ENCODE measurements around the gene MSI2.

MSI2 gene

GRCh38 chr17:57360266-57360665 lies 103.9 kb downstream of the MSI2 start:
- H3K27ac ChIP-seq (ENCODE audit: low read depth, low read length): no peak overlapping the region
- no peaks in the 10 kb centered on the region for H3K36me3 ChIP-seq (ENCODE audit: control insufficient read depth, insufficient read depth, low read length)
- H3K4me3 ChIP-seq (ENCODE audit: low read length): no peak overlapping the region
- peaks cover 5% of the 10 kb centered on the region for H3K79me1 ChIP-seq (ENCODE audit: low read length)
- H3K27me3 ChIP-seq (ENCODE audit: insufficient read depth, low read length, poor library complexity): no peaks in the 10 kb centered on the region
- H3K4ac ChIP-seq (ENCODE audit: low read depth, low read length): no peak overlapping the region
- WGBS (ENCODE audit: extremely low coverage, insufficient coverage, low lambda C conversion rate): no CpG with 5 or more reads among the region's 2 CpGs
- H3K18ac ChIP-seq (ENCODE audit: low read length): no peak overlapping the region
- no peak overlapping the region for H3K9ac ChIP-seq (ENCODE audit: low read length)
- H2BK5ac ChIP-seq (ENCODE audit: low read length): no peak overlapping the region
- no peak overlapping the region for H3K23ac ChIP-seq (ENCODE audit: low read length)
- H3K4me2 ChIP-seq (ENCODE audit: low read length): no peak overlapping the region
- no peak for DNase-seq
- H3K79me2 ChIP-seq (ENCODE audit: control insufficient read depth, insufficient read depth, low read length): no peaks in the 10 kb centered on the region
- no peak overlapping the region for H2BK120ac ChIP-seq (ENCODE audit: low read depth, low read length)
- no peak overlapping the region for H4K8ac ChIP-seq (ENCODE audit: low read depth, low read length)
- no peaks in the 10 kb centered on the region for H3K4me1 ChIP-seq (ENCODE audit: control insufficient read depth, low read depth, low read length)
- H2AK5ac ChIP-seq (ENCODE audit: low read length): no peak overlapping the region
- no peak overlapping the region for H3K56ac ChIP-seq (ENCODE audit: low read length)
- no peak overlapping the region for H2BK15ac ChIP-seq (replicated peaks; ENCODE audit: low read depth)
- no peak overlapping the region for H4K5ac ChIP-seq (ENCODE audit: low read length)

- H4K5ac ChIP-seq (ENCODE audit: low read length): no peak overlapping the region
- DNase-seq: no peak
- H3K56ac ChIP-seq (ENCODE audit: low read length): no peak overlapping the region
- H3K79me1 ChIP-seq (ENCODE audit: low read length): peaks cover 8% of the 10 kb centered on the region
- no peak overlapping the region for H3K4ac ChIP-seq (ENCODE audit: low read depth, low read length)
- H2BK5ac ChIP-seq (ENCODE audit: low read length): no peak overlapping the region
- no peak overlapping the region for H3K4me3 ChIP-seq (ENCODE audit: low read length)
- H3K4me1 ChIP-seq (ENCODE audit: control insufficient read depth, low read depth, low read length): peaks cover 8% of the 10 kb centered on the region
- no peak overlapping the region for H3K4me2 ChIP-seq (ENCODE audit: low read length)
- H3K27ac ChIP-seq (ENCODE audit: low read depth, low read length): no peak overlapping the region
- no peak overlapping the region for H3K18ac ChIP-seq (ENCODE audit: low read length)
- no CpG with 5 or more reads among the region's 9 CpGs for WGBS (ENCODE audit: extremely low coverage, insufficient coverage, low lambda C conversion rate)
- no peak overlapping the region for H4K8ac ChIP-seq (ENCODE audit: low read depth, low read length)
- H2BK15ac ChIP-seq (replicated peaks; ENCODE audit: low read depth): no peak overlapping the region
- no peaks in the 10 kb centered on the region for H3K79me2 ChIP-seq (ENCODE audit: control insufficient read depth, insufficient read depth, low read length)
- no peak overlapping the region for H3K9ac ChIP-seq (ENCODE audit: low read length)
- H3K23ac ChIP-seq (ENCODE audit: low read length): no peak overlapping the region
- H2AK5ac ChIP-seq (ENCODE audit: low read length): no peak overlapping the region
- H3K27me3 ChIP-seq (ENCODE audit: insufficient read depth, low read length, poor library complexity): no peaks in the 10 kb centered on the region
- H3K36me3 ChIP-seq (ENCODE audit: control insufficient read depth, insufficient read depth, low read length): no peaks in the 10 kb centered on the region
- no peak overlapping the region for H2BK120ac ChIP-seq (ENCODE audit: low read depth, low read length)
Observed at GRCh38 chr17:57362797-57363556, 106.7 kb downstream of the MSI2 start.

- no CpG with 5 or more reads among the region's 4 CpGs for WGBS (ENCODE audit: extremely low coverage, insufficient coverage, low lambda C conversion rate)
- H2BK120ac ChIP-seq (ENCODE audit: low read depth, low read length): no peak overlapping the region
- no peak for DNase-seq
- no peak overlapping the region for H3K4me2 ChIP-seq (ENCODE audit: low read length)
- H3K4ac ChIP-seq (ENCODE audit: low read depth, low read length): no peak overlapping the region
- no peaks in the 10 kb centered on the region for H3K36me3 ChIP-seq (ENCODE audit: control insufficient read depth, insufficient read depth, low read length)
- H2BK5ac ChIP-seq (ENCODE audit: low read length): no peak overlapping the region
- no peak overlapping the region for H4K5ac ChIP-seq (ENCODE audit: low read length)
- H2AK5ac ChIP-seq (ENCODE audit: low read length): no peak overlapping the region
- H3K79me2 ChIP-seq (ENCODE audit: control insufficient read depth, insufficient read depth, low read length): no peaks in the 10 kb centered on the region
- H3K4me1 ChIP-seq (ENCODE audit: control insufficient read depth, low read depth, low read length): peaks cover 8% of the 10 kb centered on the region
- no peaks in the 10 kb centered on the region for H3K27me3 ChIP-seq (ENCODE audit: insufficient read depth, low read length, poor library complexity)
- H3K27ac ChIP-seq (ENCODE audit: low read depth, low read length): no peak overlapping the region
- no peak overlapping the region for H3K56ac ChIP-seq (ENCODE audit: low read length)
- H3K4me3 ChIP-seq (ENCODE audit: low read length): no peak overlapping the region
- H3K18ac ChIP-seq (ENCODE audit: low read length): no peak overlapping the region
- H3K79me1 ChIP-seq (ENCODE audit: low read length): peaks cover 8% of the 10 kb centered on the region
- H4K8ac ChIP-seq (ENCODE audit: low read depth, low read length): no peak overlapping the region
- H3K23ac ChIP-seq (ENCODE audit: low read length): no peak overlapping the region
- H2BK15ac ChIP-seq (replicated peaks; ENCODE audit: low read depth): no peak overlapping the region
- H3K9ac ChIP-seq (ENCODE audit: low read length): no peak overlapping the region
Observed at GRCh38 chr17:57363580-57363979, 107.3 kb downstream of the MSI2 start.

GRCh38 chr17:57363998-57364643 lies 107.8 kb downstream of the MSI2 start:
- no peaks in the 10 kb centered on the region for H3K27me3 ChIP-seq (ENCODE audit: insufficient read depth, low read length, poor library complexity)
- no peak overlapping the region for H3K4me3 ChIP-seq (ENCODE audit: low read length)
- no peak overlapping the region for H3K4ac ChIP-seq (ENCODE audit: low read depth, low read length)
- no peak overlapping the region for H3K23ac ChIP-seq (ENCODE audit: low read length)
- no peak overlapping the region for H4K8ac ChIP-seq (ENCODE audit: low read depth, low read length)
- H3K4me1 ChIP-seq (ENCODE audit: control insufficient read depth, low read depth, low read length): peaks cover 8% of the 10 kb centered on the region
- no peak overlapping the region for H2BK120ac ChIP-seq (ENCODE audit: low read depth, low read length)
- H3K18ac ChIP-seq (ENCODE audit: low read length): no peak overlapping the region
- H3K79me2 ChIP-seq (ENCODE audit: control insufficient read depth, insufficient read depth, low read length): no peaks in the 10 kb centered on the region
- H4K5ac ChIP-seq (ENCODE audit: low read length): no peak overlapping the region
- H3K9ac ChIP-seq (ENCODE audit: low read length): no peak overlapping the region
- no peak overlapping the region for H3K4me2 ChIP-seq (ENCODE audit: low read length)
- H3K79me1 ChIP-seq (ENCODE audit: low read length): peaks cover 7% of the 10 kb centered on the region
- H3K36me3 ChIP-seq (ENCODE audit: control insufficient read depth, insufficient read depth, low read length): no peaks in the 10 kb centered on the region
- no peak overlapping the region for H3K56ac ChIP-seq (ENCODE audit: low read length)
- no peak overlapping the region for H2AK5ac ChIP-seq (ENCODE audit: low read length)
- DNase-seq: no peak
- no peak overlapping the region for H2BK5ac ChIP-seq (ENCODE audit: low read length)
- no CpG with 5 or more reads among the region's 7 CpGs for WGBS (ENCODE audit: extremely low coverage, insufficient coverage, low lambda C conversion rate)
- no peak overlapping the region for H2BK15ac ChIP-seq (replicated peaks; ENCODE audit: low read depth)
- no peak overlapping the region for H3K27ac ChIP-seq (ENCODE audit: low read depth, low read length)

GRCh38 chr17:57365420-57365819 lies 109.1 kb downstream of the MSI2 start:
- no peak overlapping the region for H3K23ac ChIP-seq (ENCODE audit: low read length)
- no peak overlapping the region for H2AK5ac ChIP-seq (ENCODE audit: low read length)
- no peak overlapping the region for H3K4ac ChIP-seq (ENCODE audit: low read depth, low read length)
- H3K4me2 ChIP-seq (ENCODE audit: low read length): no peak overlapping the region
- no peak overlapping the region for H3K18ac ChIP-seq (ENCODE audit: low read length)
- H4K8ac ChIP-seq (ENCODE audit: low read depth, low read length): no peak overlapping the region
- no peak overlapping the region for H3K56ac ChIP-seq (ENCODE audit: low read length)
- WGBS (ENCODE audit: extremely low coverage, insufficient coverage, low lambda C conversion rate): no CpG with 5 or more reads among the region's 3 CpGs
- no peak overlapping the region for H2BK5ac ChIP-seq (ENCODE audit: low read length)
- DNase-seq: no peak
- no peaks in the 10 kb centered on the region for H3K27me3 ChIP-seq (ENCODE audit: insufficient read depth, low read length, poor library complexity)
- H3K9ac ChIP-seq (ENCODE audit: low read length): no peak overlapping the region
- no peak overlapping the region for H2BK15ac ChIP-seq (replicated peaks; ENCODE audit: low read depth)
- H4K5ac ChIP-seq (ENCODE audit: low read length): no peak overlapping the region
- no peaks in the 10 kb centered on the region for H3K36me3 ChIP-seq (ENCODE audit: control insufficient read depth, insufficient read depth, low read length)
- H3K4me3 ChIP-seq (ENCODE audit: low read length): no peak overlapping the region
- H2BK120ac ChIP-seq (ENCODE audit: low read depth, low read length): no peak overlapping the region
- peaks cover 8% of the 10 kb centered on the region for H3K4me1 ChIP-seq (ENCODE audit: control insufficient read depth, low read depth, low read length)
- H3K27ac ChIP-seq (ENCODE audit: low read depth, low read length): no peak overlapping the region
- no peaks in the 10 kb centered on the region for H3K79me2 ChIP-seq (ENCODE audit: control insufficient read depth, insufficient read depth, low read length)
- H3K79me1 ChIP-seq (ENCODE audit: low read length): peaks cover 9% of the 10 kb centered on the region
